ENCODE measurements around the gene A4GALT. TPM values are rescaled to one million over a fixed set of nuclear protein-coding genes. Genes with fewer than 3 reads are reported as not detected.
"Not testable (repeated sequence)": the region's sequence is repeated elsewhere in the genome, so short reads cannot be mapped to it uniquely, and the experiment has no call there.

Gene A4GALT
- total RNA-seq, 2 experiments from 2014 or later, result not detected

DNA sequence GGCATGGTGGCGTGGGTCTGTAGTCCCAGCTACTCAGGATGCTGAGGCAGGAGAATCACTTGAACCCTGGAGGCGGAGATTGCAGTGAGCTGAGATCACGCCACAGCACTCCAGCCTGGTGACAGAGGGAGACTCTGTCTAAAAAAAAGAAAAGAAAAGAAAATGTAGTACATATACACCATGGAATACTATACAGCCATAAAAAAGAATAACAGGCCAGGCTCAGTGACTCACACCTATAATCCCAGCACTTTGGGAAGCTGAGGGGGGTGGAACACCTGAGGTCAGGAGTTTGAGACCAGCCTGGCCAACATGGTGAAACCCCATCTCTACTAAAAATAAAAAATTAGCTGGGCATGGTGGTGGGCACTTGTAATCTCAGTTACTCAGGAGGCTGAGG, 12.7 kb upstream of the A4GALT start:
- intact Hi-C loops (cut with DNase I, micrococcal nuclease); CTCF ChIA-PET; H3K4me3 Mint-ChIP-seq: not testable (repeated sequence)

DNA sequence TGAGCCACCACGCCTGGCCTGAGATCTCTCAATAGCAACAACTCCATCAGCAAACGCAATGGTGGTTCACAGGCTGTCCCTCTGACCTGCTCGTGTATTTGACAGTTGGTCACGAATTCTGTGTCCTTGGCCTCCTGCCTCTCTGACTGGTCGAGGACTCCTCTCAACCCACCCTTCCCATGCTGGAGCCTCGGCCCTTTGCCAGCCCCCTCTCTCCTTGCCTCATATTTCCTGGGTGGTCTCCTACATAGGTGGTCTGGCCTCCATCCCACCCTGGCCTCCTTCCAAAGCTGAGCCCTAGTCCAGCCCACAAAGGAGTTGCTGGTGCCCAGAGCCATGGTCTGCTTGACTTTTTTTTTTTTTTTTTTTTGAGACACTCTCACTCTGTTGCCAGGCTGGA, 11.4 kb upstream of the A4GALT start:
- Mint-ChIP-seq H3K36me3 (ENCODE audit: low read depth) (no peaks in the 10 kb centered on the region), H3K27me3 (peaks cover 5% of the 10 kb centered on the region)
- intact Hi-C loops (cut with DNase I, micrococcal nuclease), result no loop called here

More for the DNA sequence above, 12.7 kb upstream of the A4GALT start:
- H3K36me3 Mint-ChIP-seq (ENCODE audit: low read depth); DNase-seq; H3K27ac Mint-ChIP-seq; H3K9me3 Mint-ChIP-seq (ENCODE audit: low read depth); ATAC-seq; H3K27me3 Mint-ChIP-seq; POLR2A ChIA-PET; H3K4me1 Mint-ChIP-seq: not testable (repeated sequence)

DNA sequence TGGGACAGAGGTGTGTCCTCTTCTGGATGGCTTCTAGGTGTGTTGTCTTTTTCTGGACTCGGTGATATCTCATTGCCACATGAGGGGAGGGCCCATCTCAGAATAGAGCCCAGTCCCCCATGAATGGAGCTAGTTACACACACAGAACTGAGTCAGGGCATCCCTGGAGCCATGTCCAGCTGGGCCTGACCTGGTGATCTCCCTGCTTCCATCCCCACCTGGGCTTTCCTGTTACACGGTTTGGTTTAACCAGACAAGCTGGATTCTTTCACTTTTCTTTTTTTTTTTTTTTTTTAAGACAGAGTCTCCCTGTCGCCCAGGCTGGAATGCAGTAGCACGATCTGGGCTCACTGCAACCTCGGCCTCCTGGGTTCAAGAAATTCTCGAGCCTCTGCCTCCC, 6.1 kb upstream of the A4GALT start:
- H3K9me3 Mint-ChIP-seq (ENCODE audit: low read depth), result no peaks in the 10 kb centered on the region
- ATAC-seq (no peak), DNase-seq (no peak)
- POLR2A ChIA-PET, result no interaction called here
- peaks cover 26% of the 10 kb centered on the region for H3K27me3 Mint-ChIP-seq
- no peaks in the 10 kb centered on the region for H3K4me1 Mint-ChIP-seq
- intact Hi-C loops (cut with DNase I, micrococcal nuclease), result no loop called here
- H3K4me3 Mint-ChIP-seq, result no peak overlapping the region
- no peaks in the 10 kb centered on the region for H3K36me3 Mint-ChIP-seq (ENCODE audit: low read depth)
- no peak overlapping the region for H3K27ac Mint-ChIP-seq
- CTCF ChIA-PET, result no interaction called here

More for the DNA sequence above, 11.4 kb upstream of the A4GALT start:
- ChIA-PET CTCF (no interaction called here), POLR2A (no interaction called here)
- Mint-ChIP-seq H3K9me3 (ENCODE audit: low read depth) (no peaks in the 10 kb centered on the region), H3K4me3 (no peak overlapping the region), H3K4me1 (no peaks in the 10 kb centered on the region), H3K27ac (no peak overlapping the region)
- DNase-seq (no peak), ATAC-seq (no peak)

DNA sequence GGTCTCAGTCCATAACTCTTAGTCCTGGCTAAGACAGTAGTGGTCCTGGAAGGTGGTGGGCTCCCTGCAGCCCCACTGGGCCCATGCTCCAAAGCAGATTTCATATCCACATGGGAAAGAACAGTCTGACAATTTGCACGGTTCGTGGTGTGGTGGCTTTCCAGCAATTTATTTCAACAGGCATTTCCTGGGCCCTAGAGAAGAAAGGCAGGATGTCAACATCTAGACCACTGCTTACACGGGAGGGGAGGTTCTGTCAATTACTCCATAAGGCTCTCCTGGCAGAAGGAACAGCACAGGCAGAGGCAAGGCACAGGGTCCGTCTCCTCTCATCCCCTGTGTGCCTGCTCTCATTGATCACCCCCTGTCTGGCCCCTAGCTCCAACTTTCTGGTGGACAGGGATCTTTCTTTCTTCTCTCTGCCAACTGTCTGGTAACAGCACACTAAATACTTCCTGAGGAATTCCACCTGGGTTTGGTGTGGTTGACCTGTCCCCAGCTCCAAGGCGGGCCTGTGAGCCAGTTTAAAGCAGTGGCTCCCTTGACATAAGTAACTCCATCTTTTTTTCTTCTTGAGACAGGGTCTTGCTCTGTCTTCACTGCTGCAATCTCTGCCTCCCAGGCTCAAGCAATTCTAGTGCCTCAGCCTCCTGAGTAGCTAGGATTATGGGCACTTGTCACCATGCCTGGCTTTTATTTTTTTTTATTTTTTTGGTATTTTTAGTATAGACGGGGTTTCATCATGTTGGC, 5.1 kb upstream of the A4GALT start:
- Mint-ChIP-seq H3K9me3 (ENCODE audit: low read depth) (no peaks in the 10 kb centered on the region), H3K4me1 (peaks cover 5% of the 10 kb centered on the region), H3K36me3 (ENCODE audit: low read depth) (no peaks in the 10 kb centered on the region), H3K27me3 (peaks cover 34% of the 10 kb centered on the region), H3K4me3 (no peak overlapping the region), H3K27ac (no peak overlapping the region)
- DNase-seq (no peak), ATAC-seq (no peak)
- POLR2A ChIA-PET, result no interaction called here
- intact Hi-C loops (cut with DNase I, micrococcal nuclease), result no loop called here
- CTCF ChIA-PET, result no interaction called here

DNA sequence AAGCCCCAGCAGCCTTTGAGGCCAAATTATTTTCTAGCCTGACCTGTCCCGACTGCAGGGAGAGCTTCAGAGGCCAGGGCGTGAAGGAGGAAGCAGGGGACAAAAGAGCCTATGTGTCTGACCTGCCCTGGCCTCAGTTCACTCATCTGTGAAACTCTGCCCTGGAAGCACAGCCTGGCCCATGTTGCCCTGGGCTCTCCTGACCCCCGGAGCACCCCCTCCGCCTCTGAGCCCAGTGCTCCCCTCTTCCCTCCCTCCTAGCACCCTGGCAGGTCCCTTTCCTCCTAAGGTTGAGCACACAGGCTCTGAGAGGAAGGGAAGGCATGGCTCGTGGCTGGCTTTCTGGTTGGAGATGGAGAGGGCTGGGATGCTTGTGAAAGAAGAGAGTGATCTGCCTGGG, 3.4 kb upstream of the A4GALT start:
- Mint-ChIP-seq H3K9me3 (ENCODE audit: low read depth) (no peaks in the 10 kb centered on the region), H3K36me3 (ENCODE audit: low read depth) (no peaks in the 10 kb centered on the region), H3K27ac (no peak overlapping the region), H3K4me3 (no peak overlapping the region), H3K4me1 (peaks cover 10% of the 10 kb centered on the region), H3K27me3 (peaks cover 42% of the 10 kb centered on the region)
- ATAC-seq (no peak), DNase-seq (no peak)
- POLR2A ChIA-PET, result no interaction called here
- intact Hi-C loops (cut with DNase I, micrococcal nuclease), result loop anchor here in 1 of 2 experiments (5.0 kb wide), 1 partner anchor 62 kb away; no protein-coding TSS in a partner anchor
- CTCF ChIA-PET, result no interaction called here

DNA sequence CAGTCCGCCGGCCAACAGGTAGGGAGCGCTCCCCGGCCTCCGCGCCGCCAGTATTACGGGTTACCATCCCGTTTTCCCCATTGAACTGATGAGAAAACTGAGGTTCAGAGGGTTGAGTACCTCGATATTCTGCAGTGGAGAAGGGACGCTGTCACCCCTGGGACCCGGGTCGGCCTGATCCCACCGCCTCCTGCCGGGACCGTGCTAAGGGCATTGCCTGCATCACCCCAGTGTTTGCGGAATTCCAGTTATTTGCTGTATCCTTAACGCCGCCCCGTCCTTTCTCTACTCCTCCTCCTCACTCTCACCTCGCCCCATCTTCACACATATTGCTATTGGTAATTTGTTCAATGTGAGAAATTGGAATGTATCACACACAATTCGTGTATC, 370 bp upstream of the A4GALT start:
- H3K36me3 Mint-ChIP-seq (ENCODE audit: low read depth), result no peaks in the 10 kb centered on the region
- intact Hi-C loops (cut with DNase I, micrococcal nuclease), result loop anchor here in 1 of 2 experiments (5.0 kb wide), 1 partner anchor 59 kb away; no protein-coding TSS in a partner anchor
- no peak for ATAC-seq
- H3K27ac Mint-ChIP-seq, result no peak overlapping the region
- no peaks in the 10 kb centered on the region for H3K9me3 Mint-ChIP-seq (ENCODE audit: low read depth)
- peak overlapping the region; percentile 44 for H3K4me3 Mint-ChIP-seq
- peaks cover 10% of the 10 kb centered on the region for H3K4me1 Mint-ChIP-seq
- CTCF ChIA-PET, result no interaction called here
- no peak for DNase-seq
- POLR2A ChIA-PET, result no interaction called here
- peaks cover 61% of the 10 kb centered on the region for H3K27me3 Mint-ChIP-seq

DNA sequence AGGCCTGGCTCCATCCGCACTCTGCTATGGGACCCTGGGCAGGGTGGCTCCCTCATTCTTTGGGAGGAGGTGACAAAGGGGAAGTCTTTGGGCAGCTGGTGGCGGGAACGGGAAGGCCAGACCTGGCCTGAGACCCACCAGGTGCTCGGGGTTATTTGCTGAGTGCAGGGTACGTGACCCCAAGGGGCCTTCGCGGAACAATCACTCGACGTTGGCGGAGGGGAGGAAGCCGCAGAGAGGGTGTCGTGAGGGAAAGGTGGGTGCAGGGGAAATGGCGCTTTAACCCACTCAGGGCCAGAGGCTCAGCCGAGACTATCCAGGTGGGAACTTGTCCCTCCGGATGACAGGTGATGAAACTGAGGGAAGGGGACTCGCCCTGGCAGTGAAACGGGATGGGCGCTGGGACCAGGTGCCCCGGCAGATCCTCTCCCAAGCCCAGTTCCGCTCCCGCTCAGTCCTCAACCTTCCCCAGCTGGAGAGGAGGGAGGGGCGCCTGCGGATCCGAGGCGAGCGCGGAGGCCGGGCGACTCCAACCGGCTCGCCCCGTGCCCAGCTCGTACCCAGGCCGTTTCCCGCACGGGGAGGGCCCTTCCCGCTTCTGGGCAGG, 911 bp downstream of the A4GALT start:
- Mint-ChIP-seq H3K27me3 (peaks cover 55% of the 10 kb centered on the region), H3K4me3 (peak overlapping the region; percentile 43), H3K36me3 (ENCODE audit: low read depth) (no peaks in the 10 kb centered on the region), H3K9me3 (ENCODE audit: low read depth) (no peaks in the 10 kb centered on the region), H3K4me1 (peaks cover 10% of the 10 kb centered on the region), H3K27ac (no peak overlapping the region)
- DNase-seq, result no peak
- intact Hi-C loops (cut with DNase I, micrococcal nuclease), result loop anchor here in 1 of 2 experiments (5.0 kb wide), 1 partner anchor 57 kb away; no protein-coding TSS in a partner anchor
- CTCF ChIA-PET, result no interaction called here
- no peak for ATAC-seq
- POLR2A ChIA-PET, result no interaction called here

DNA sequence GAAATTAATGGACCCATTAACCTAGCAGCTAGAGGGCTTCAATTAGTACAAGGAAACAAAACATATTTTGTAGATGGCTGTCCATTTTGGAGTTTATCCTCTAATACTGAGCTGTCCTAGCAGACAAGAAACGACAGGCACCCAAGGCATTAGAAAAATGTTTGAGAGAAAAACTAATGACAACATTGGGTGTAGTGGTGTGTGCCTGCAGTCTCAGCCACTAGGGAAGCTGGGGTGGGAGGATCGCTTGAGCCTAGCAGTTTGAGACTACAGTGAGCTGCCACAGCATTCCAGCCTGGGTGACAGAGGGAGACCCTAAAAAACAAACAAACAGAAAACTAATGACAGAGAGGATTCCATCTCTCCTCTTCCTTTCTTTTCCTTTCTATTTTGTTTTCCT, 1.5 kb downstream of the A4GALT start:
- H3K9me3 Mint-ChIP-seq (ENCODE audit: low read depth), result no peaks in the 10 kb centered on the region
- no peak for ATAC-seq
- CTCF ChIA-PET, result no interaction called here

DNA sequence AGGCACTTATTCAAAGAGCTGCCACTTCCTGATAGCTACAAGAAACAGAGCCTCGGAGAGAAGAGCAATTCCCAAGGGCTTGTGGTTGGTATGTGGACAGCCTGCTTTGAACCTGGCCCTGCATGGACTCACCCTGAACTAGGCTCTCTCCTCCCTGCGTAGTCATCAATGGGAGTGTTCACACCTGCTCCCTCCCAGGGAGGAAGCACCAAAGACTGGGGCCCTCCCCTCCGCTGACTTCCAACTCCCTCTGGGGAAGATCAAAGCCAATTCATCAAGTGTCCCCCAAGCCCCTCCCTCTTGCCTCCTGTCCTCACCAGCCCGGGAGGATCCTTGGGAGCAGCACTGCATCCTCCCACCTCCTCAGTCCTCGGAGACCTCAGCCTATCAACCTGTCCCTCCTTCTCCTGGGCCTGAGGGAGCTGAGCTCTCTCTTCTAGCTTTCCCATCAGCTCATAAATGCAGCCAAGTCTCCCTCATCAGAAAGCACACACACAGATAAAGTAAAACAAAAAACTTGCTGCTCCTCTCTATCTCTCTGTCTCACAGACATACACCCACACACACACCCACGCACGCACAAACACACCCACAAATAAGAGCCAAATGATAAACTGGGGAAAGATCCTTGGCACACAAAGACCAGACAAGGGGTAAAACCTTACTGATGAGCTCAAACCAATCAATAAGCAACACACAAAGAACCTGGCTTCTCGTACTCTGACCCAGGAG, 3.3 kb downstream of the A4GALT start:
- intact Hi-C loops (cut with DNase I, micrococcal nuclease), result no loop called here
- POLR2A ChIA-PET, result no interaction called here
- Mint-ChIP-seq H3K27me3 (peaks cover 49% of the 10 kb centered on the region), H3K27ac (no peak overlapping the region), H3K36me3 (ENCODE audit: low read depth) (no peaks in the 10 kb centered on the region), H3K4me3 (no peak overlapping the region), H3K9me3 (ENCODE audit: low read depth) (no peaks in the 10 kb centered on the region), H3K4me1 (peaks cover 10% of the 10 kb centered on the region)
- CTCF ChIA-PET, result interaction anchor here (0.9 kb wide), 1 partner anchor 10 kb away, joined by 3 read pairs; no protein-coding TSS in a partner anchor
- DNase-seq, result no peak
- no peak for ATAC-seq

More for the DNA sequence above, 1.5 kb downstream of the A4GALT start:
- Mint-ChIP-seq H3K4me3 (peak overlapping the region; percentile 43), H3K27me3 (peaks cover 53% of the 10 kb centered on the region), H3K27ac (no peak overlapping the region), H3K36me3 (ENCODE audit: low read depth) (no peaks in the 10 kb centered on the region), H3K4me1 (peaks cover 10% of the 10 kb centered on the region)
- no peak for DNase-seq
- intact Hi-C loops (cut with DNase I, micrococcal nuclease), result no loop called here
- POLR2A ChIA-PET, result interaction anchor here (0.6 kb wide), 1 partner anchor 136 kb away, joined by 7 read pairs; no protein-coding TSS in a partner anchor

DNA sequence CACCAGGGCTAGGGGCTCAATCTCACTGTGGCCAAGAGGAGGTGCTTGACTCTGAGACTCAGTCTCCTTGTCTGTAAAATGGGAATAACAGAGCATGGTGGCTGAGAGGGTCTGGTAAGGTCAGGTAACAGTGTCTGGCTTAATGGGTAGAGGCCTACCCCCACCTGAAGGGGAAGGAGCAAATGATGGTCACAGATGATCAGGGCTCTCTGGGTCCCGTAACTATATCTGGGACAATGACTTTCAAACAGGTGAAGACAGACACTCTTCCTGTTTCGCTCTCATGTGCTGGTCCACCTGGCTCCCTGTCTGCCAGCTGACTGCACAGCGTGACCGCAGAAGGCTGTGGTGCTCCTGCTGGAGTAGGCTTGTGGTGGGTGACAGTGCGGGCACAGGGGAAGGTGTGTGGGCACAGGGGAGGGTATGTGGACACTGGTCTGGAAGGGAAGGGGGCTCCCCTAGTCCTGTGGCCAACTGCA, 4.0 kb downstream of the A4GALT start:
- no peaks in the 10 kb centered on the region for H3K36me3 Mint-ChIP-seq (ENCODE audit: low read depth)
- H3K4me3 Mint-ChIP-seq, result no peak overlapping the region
- intact Hi-C loops (cut with DNase I, micrococcal nuclease), result no loop called here
- no peak for DNase-seq
- ChIA-PET CTCF (no interaction called here), POLR2A (no interaction called here)
- no peak overlapping the region for H3K27ac Mint-ChIP-seq
- H3K27me3 Mint-ChIP-seq, result peaks cover 48% of the 10 kb centered on the region
- no peak for ATAC-seq
- no peaks in the 10 kb centered on the region for H3K9me3 Mint-ChIP-seq (ENCODE audit: low read depth)
- H3K4me1 Mint-ChIP-seq, result peaks cover 10% of the 10 kb centered on the region

DNA sequence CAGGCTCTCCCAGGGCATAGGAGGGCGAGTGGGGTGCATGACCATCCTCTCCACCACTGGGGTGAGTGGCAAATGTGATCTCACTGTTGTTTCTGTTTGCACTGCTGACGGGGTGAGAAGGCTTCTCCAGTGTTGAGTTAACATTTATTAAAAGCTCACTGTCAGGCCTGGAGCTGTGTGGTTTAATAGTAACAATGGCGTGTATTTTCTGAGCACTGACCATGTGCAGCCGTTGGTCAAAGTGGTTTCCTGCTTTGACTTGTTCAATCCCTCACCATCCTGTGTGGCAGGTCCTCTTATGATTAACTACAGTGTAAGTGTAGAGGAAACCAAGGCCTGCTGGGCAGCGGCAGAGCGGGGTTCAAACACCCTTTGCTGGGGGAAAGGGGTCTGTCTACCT, 4.4 kb downstream of the A4GALT start:
- intact Hi-C loops (cut with DNase I, micrococcal nuclease), result no loop called here
- Mint-ChIP-seq H3K27ac (no peak overlapping the region), H3K27me3 (peaks cover 46% of the 10 kb centered on the region), H3K4me1 (peaks cover 8% of the 10 kb centered on the region), H3K4me3 (no peak overlapping the region), H3K36me3 (ENCODE audit: low read depth) (no peaks in the 10 kb centered on the region), H3K9me3 (ENCODE audit: low read depth) (no peaks in the 10 kb centered on the region)
- ChIA-PET CTCF (no interaction called here), POLR2A (no interaction called here)
- no peak for ATAC-seq
- no peak for DNase-seq
